SK-N-SH treated with all-trans-retinoic acid at 6 μM for 48 hours (cell line): Measurements from ENCODE around the gene CRYBA1.
"Not testable (repeated sequence)": the region's sequence is repeated elsewhere in the genome, so short reads cannot be mapped to it uniquely, and the experiment has no call there.

ENCODE experiments used
- ATAC-seq: fragments of 200-7000 bp; cut with Tn5 transposase; 3 replicates; pipeline ENCODE4 v1.9.1; 2020; ENCODE audit warnings: mild to moderate bottlenecking, moderate library complexity
- ARNTL ChIP-seq: fragments of 450-650 bp; formaldehyde crosslinking; IDR thresholded peaks from 2 replicates; pipeline ENCODE4 v1.5.0; 2020; ENCODE audit warnings: low read depth, mild to moderate bottlenecking, moderate library complexity, borderline replicate concordance
- BACH2 ChIP-seq: fragments of 250-450 bp; sonication (Bioruptor Pico); IDR thresholded peaks from 2 replicates; pipeline ENCODE4 v1.9.0; 2021; ENCODE audit warnings: mild to moderate bottlenecking, borderline replicate concordance
- CREB5 ChIP-seq: fragments of 250-450 bp; sonication (Bioruptor Pico); IDR thresholded peaks from 2 replicates; pipeline ENCODE4 v1.5.1; 2020; ENCODE audit warnings: low read depth, mild to moderate bottlenecking, moderate library complexity
- CSDC2 ChIP-seq: fragments of 250-450 bp; sonication (Bioruptor Pico); IDR thresholded peaks from 2 replicates; pipeline ENCODE4 v1.5.0; 2020; ENCODE audit warnings: mild to moderate bottlenecking, moderate library complexity
- ESRRG ChIP-seq: fragments of 250-450 bp; sonication (Bioruptor Pico); IDR thresholded peaks from 2 replicates; pipeline ENCODE4 v1.6.1; 2021; ENCODE audit warnings: mild to moderate bottlenecking
- GLIS3 ChIP-seq: fragments of 250-450 bp; sonication (Bioruptor Pico); IDR thresholded peaks from 2 replicates; pipeline ENCODE4 v1.5.0; 2020; ENCODE audit warnings: mild to moderate bottlenecking, moderate library complexity
- ISL1 ChIP-seq: fragments of 250-450 bp; sonication (Bioruptor Pico); IDR thresholded peaks from 2 replicates; pipeline ENCODE4 v2.1.2; 2022; ENCODE audit warnings: mild to moderate bottlenecking, moderate library complexity
- OSR1 ChIP-seq: fragments of 250-450 bp; sonication (Bioruptor Pico); IDR thresholded peaks from 2 replicates; pipeline ENCODE4 v1.8.0; 2022; ENCODE audit warnings: moderate library complexity, mild to moderate bottlenecking, inconsistent platforms
- PATZ1 ChIP-seq: fragments of 250-450 bp; sonication (Bioruptor Pico); IDR thresholded peaks from 2 replicates; pipeline ENCODE4 v1.8.0; 2020; ENCODE audit warnings: mild to moderate bottlenecking, moderate library complexity, borderline replicate concordance
- POU6F1 ChIP-seq: fragments of 250-450 bp; sonication (Bioruptor Pico); IDR thresholded peaks from 2 replicates; pipeline ENCODE4 v1.8.0; 2021; ENCODE audit warnings: low read depth, mild to moderate bottlenecking, moderate library complexity, borderline replicate concordance
- PPARA ChIP-seq: fragments of 250-450 bp; sonication (Bioruptor Pico); IDR thresholded peaks from 2 replicates; pipeline ENCODE4 v1.5.0; 2020; ENCODE audit warnings: mild to moderate bottlenecking, borderline replicate concordance
- SNAI2 ChIP-seq: fragments of 250-450 bp; sonication (Bioruptor Pico); IDR thresholded peaks from 2 replicates; pipeline ENCODE4 v1.5.0; 2020; ENCODE audit warnings: mild to moderate bottlenecking, moderate library complexity
- TCF4 ChIP-seq: fragments of 250-450 bp; sonication (Bioruptor Pico); IDR thresholded peaks from 2 replicates; pipeline ENCODE4 v1.8.0; 2021; ENCODE audit warnings: mild to moderate bottlenecking, moderate library complexity, borderline replicate concordance
- TOX ChIP-seq: fragments of 250-450 bp; sonication (Bioruptor Pico); IDR thresholded peaks from 2 replicates; pipeline ENCODE4 v1.8.0; 2021; ENCODE audit warnings: mild to moderate bottlenecking, moderate library complexity, borderline replicate concordance
- ZC3H10 ChIP-seq: fragments of 250-450 bp; sonication (Bioruptor Pico); IDR thresholded peaks from 2 replicates; pipeline ENCODE4 v1.5.1; 2021; ENCODE audit warnings: mild to moderate bottlenecking, moderate library complexity
- ZFP3 ChIP-seq: fragments of 250-450 bp; sonication (Bioruptor Pico); IDR thresholded peaks from 2 replicates; pipeline ENCODE4 v1.5.0; 2020; ENCODE audit warnings: mild to moderate bottlenecking, moderate library complexity
- ZFP30 ChIP-seq: fragments of 450-650 bp; formaldehyde crosslinking; IDR thresholded peaks from 2 replicates; pipeline ENCODE4 v1.5.0; 2022; ENCODE audit warnings: mild to moderate bottlenecking, moderate library complexity
- ZNF565 ChIP-seq: fragments of 450-650 bp; formaldehyde crosslinking; conservative IDR thresholded peaks from 2 replicates; pipeline ENCODE4 v1.5.0; 2020; ENCODE audit warnings: low read depth, mild to moderate bottlenecking, moderate library complexity
- ZNF70 ChIP-seq: fragments of 450-650 bp; formaldehyde crosslinking; IDR thresholded peaks from 2 replicates; pipeline ENCODE4 v1.5.0; 2020; ENCODE audit warnings: mild to moderate bottlenecking, moderate library complexity
- TF ChIP-seq, protein P1 (sequence below): fragments of 250-450 bp; sonication (Bioruptor Pico); IDR thresholded peaks from 2 replicates; pipeline ENCODE4 v1.5.1; 2021; ENCODE audit warnings: mild to moderate bottlenecking, moderate library complexity

CRYBA1 gene

GRCh38 chr17:29219378-29220047, 27.1 kb upstream of the CRYBA1 start:
- TF ChIP-seq POU6F1 (CRISPR knock-in tag) (no peak), BACH2 (no peak), CREB5 (CRISPR knock-in tag) (no peak), TCF4 (CRISPR knock-in tag) (no peak), OSR1 (CRISPR knock-in tag) (no peak), ZNF70 (CRISPR knock-in tag) (no peak), ZNF565 (CRISPR knock-in tag) (no peak)
- TF ChIP-seq, all 23 proteins: peak for 0
- peak; percentile 100 for ATAC-seq

DNA sequence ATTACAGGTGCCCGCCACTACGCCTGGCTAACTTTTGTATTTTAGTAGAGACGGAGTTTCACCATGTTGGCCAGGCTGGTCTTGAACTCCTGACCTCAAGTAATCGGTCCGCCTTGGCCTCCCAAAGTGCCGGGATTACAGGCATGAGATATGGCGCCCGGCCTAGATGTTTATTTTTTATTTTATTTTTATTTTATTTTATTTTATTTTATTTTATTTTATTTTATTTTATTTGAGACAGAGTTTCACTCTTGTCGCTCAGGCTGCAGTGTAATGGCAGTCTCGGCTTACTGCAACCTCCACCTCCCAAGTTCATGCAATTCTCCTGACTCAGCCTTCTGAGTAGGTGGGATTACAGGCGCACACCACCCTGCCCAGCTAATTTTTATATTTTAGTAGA, 25.3 kb upstream of the CRYBA1 start:
- ATAC-seq, result not testable (repeated sequence)

GRCh38 chr17:29225396-29225795, 21.3 kb upstream of the CRYBA1 start:
- TF ChIP-seq ZFP3 (CRISPR knock-in tag) (no peak), ARNTL (CRISPR knock-in tag) (no peak), ZFP30 (CRISPR knock-in tag) (no peak), CSDC2 (CRISPR knock-in tag) (no peak)
- ATAC-seq, result no peak

- ATAC-seq, result no peak
- TF ChIP-seq CSDC2 (CRISPR knock-in tag) (no peak), SNAI2 (no peak)
These were observed 13.4 kb upstream of the CRYBA1 start for GRCh38 chr17:29233301-29233700.

GRCh38 chr17:29234972-29235371, 11.7 kb upstream of the CRYBA1 start:
- ATAC-seq, result not testable (repeated sequence)

- no peak for TF ChIP-seq ISL1 (CRISPR knock-in tag)
- no peak for TF ChIP-seq ARNTL (CRISPR knock-in tag)
- TF ChIP-seq ESRRG (CRISPR knock-in tag), result no peak
- no peak for TF ChIP-seq OSR1 (CRISPR knock-in tag)
- no peak for TF ChIP-seq BACH2
- TF ChIP-seq, protein P1, sequence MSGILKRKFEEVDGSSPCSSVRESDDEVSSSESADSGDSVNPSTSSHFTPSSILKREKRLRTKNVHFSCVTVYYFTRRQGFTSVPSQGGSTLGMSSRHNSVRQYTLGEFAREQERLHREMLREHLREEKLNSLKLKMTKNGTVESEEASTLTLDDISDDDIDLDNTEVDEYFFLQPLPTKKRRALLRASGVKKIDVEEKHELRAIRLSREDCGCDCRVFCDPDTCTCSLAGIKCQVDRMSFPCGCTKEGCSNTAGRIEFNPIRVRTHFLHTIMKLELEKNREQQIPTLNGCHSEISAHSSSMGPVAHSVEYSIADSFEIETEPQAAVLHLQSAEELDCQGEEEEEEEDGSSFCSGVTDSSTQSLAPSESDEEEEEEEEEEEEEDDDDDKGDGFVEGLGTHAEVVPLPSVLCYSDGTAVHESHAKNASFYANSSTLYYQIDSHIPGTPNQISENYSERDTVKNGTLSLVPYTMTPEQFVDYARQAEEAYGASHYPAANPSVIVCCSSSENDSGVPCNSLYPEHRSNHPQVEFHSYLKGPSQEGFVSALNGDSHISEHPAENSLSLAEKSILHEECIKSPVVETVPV (CRISPR knock-in tag), result no peak
- no peak for TF ChIP-seq PPARA (CRISPR knock-in tag)
- no peak for TF ChIP-seq PATZ1 (CRISPR knock-in tag)
- no peak for TF ChIP-seq ZNF565 (CRISPR knock-in tag)
- TF ChIP-seq TOX (CRISPR knock-in tag), result no peak
- TF ChIP-seq GLIS3 (CRISPR knock-in tag), result no peak
- TF ChIP-seq ZC3H10 (CRISPR knock-in tag), result no peak
- TF ChIP-seq ZNF70 (CRISPR knock-in tag), result no peak
- no peak for TF ChIP-seq POU6F1 (CRISPR knock-in tag)
- ATAC-seq, result no peak
These were observed 10.8 kb upstream of the CRYBA1 start for GRCh38 chr17:29235904-29236303.
